IMR-90 (cell line): ENCODE data around the gene KIAA1328. TPM values are rescaled to one million over a fixed set of nuclear protein-coding genes. Genes with fewer than 3 reads are reported as not detected.

Experiments
- ATAC-seq: fragments of 200-7000 bp; cut with Tn5 transposase; 2 replicates; pipeline ENCODE4 v1.9.1; 2020; ENCODE audit warnings: low read depth, mild to moderate bottlenecking, moderate library complexity
- BruUV-seq: library from RNA; stranded (reverse); fragments of 400-500 nt; replicated peaks from 2 replicates; lab custom pipeline; 2021; lab: Mats Ljungman, UMichigan
- CTCF ChIA-PET: fragments of 300-600 bp; formaldehyde crosslinking; extraction: SDS; loops from one replicate; lab custom pipeline; 2021; ENCODE audit warnings: antibody characterized with exemption; lab: Yijun Ruan, JAX
- POLR2A ChIA-PET: fragments of 300-600 bp; sonication (Branson Sonifier 250); formaldehyde crosslinking; loops from one replicate; lab custom pipeline; 2022; ENCODE audit warnings: antibody characterized with exemption; ENCODE audit not compliant: unreplicated experiment; lab: Charles Lee
- DNase-seq: peaks from one replicate; pipeline ENCODE4 v3.0.0; 2013
- H2AFZ ChIP-seq: replicated peaks from 2 replicates; pipeline ENCODE3; 2013; ENCODE audit warnings: low read length, mild to moderate bottlenecking; ENCODE audit not compliant: poor library complexity
- H2AK5ac ChIP-seq: 2 replicates; pipeline ENCODE4 v1.6.1; 2013; ENCODE audit warnings: low read depth, low read length, inconsistent platforms
- H2AK9ac ChIP-seq: replicated peaks from 2 replicates; pipeline ENCODE3; 2013; ENCODE audit warnings: mild to moderate bottlenecking, low read depth, low read length, moderate library complexity; ENCODE audit not compliant: poor library complexity
- H2BK120ac ChIP-seq: 2 replicates; pipeline ENCODE4 v1.6.1; 2013; ENCODE audit warnings: low read depth, low read length, inconsistent platforms
- H2BK15ac ChIP-seq: 3 replicates; pipeline ENCODE4 v1.6.1; 2013; ENCODE audit warnings: low read depth, low read length, inconsistent platforms
- H2BK20ac ChIP-seq: 2 replicates; pipeline ENCODE4 v1.6.1; 2013; ENCODE audit warnings: low read depth, mild to moderate bottlenecking, inconsistent platforms, low read length, moderate library complexity
- H2BK5ac ChIP-seq: 2 replicates; pipeline ENCODE4 v1.6.1; 2013; ENCODE audit warnings: mild to moderate bottlenecking, low read depth, low read length, inconsistent platforms; ENCODE audit not compliant: poor library complexity, severe bottlenecking
- H3K14ac ChIP-seq: replicated peaks from 2 replicates; pipeline ENCODE4 v1.6.1; 2013; ENCODE audit warnings: low read depth, low read length, inconsistent platforms
- H3K18ac ChIP-seq: 2 replicates; pipeline ENCODE4 v1.6.1; 2013; ENCODE audit warnings: low read depth, low read length, control low read depth
- H3K23ac ChIP-seq: 2 replicates; pipeline ENCODE4 v1.6.1; 2013; ENCODE audit warnings: low read depth, low read length, inconsistent platforms
- H3K27ac ChIP-seq: 2 replicates; pipeline ENCODE4 v1.5.1; 2013; ENCODE audit warnings: mild to moderate bottlenecking, control low read depth, low read length; ENCODE audit not compliant: insufficient read depth
- H3K27me3 ChIP-seq: 2 replicates; pipeline ENCODE4 v1.6.1; 2013; ENCODE audit warnings: low read length; ENCODE audit not compliant: control insufficient read depth, insufficient read depth
- H3K36me3 ChIP-seq: 2 replicates; pipeline ENCODE4 v1.6.1; 2013; ENCODE audit warnings: low read length, mixed read lengths; ENCODE audit not compliant: control insufficient read depth, insufficient read depth
- H3K4ac ChIP-seq: 2 replicates; pipeline ENCODE4 v1.6.1; 2013; ENCODE audit warnings: low read depth, low read length, inconsistent platforms
- H3K4me1 ChIP-seq: 2 replicates; pipeline ENCODE4 v1.6.1; 2013; ENCODE audit warnings: low read length, mixed read lengths; ENCODE audit not compliant: control insufficient read depth, insufficient read depth
- H3K4me2 ChIP-seq: 2 replicates; pipeline ENCODE4 v1.6.1; 2013; ENCODE audit warnings: low read depth, mild to moderate bottlenecking, control low read depth, low read length, moderate library complexity
- H3K4me3 ChIP-seq: 2 replicates; pipeline ENCODE4 v1.5.1; 2013; ENCODE audit warnings: low read depth, mild to moderate bottlenecking, control low read depth, low read length, moderate library complexity; ENCODE audit not compliant: insufficient read depth
- H3K56ac ChIP-seq: 2 replicates; pipeline ENCODE4 v1.6.1; 2013; ENCODE audit warnings: low read length, inconsistent platforms; ENCODE audit not compliant: insufficient read depth; ENCODE audit errors: extremely low read depth
- H3K79me1 ChIP-seq, 2 experiments: 2 replicates each; pipeline ENCODE4 v1.6.1; 2013; ENCODE audit warnings: low read length in 2 of 2, inconsistent platforms in 1 of 2, low read depth in 1 of 2
- H3K9ac ChIP-seq: 2 replicates; pipeline ENCODE4 v1.6.1; 2013; ENCODE audit warnings: low read depth, low read length, control low read depth
- H3K9me1 ChIP-seq: 2 replicates; pipeline ENCODE4 v1.6.1; 2013; ENCODE audit warnings: low read length, inconsistent platforms; ENCODE audit not compliant: insufficient read depth
- H3K9me3 ChIP-seq: 2 replicates; pipeline ENCODE4 v1.6.1; 2013; ENCODE audit warnings: low read length; ENCODE audit not compliant: control insufficient read depth, insufficient read depth
- H4K20me1 ChIP-seq: 2 replicates; pipeline ENCODE4 v1.6.1; 2013; ENCODE audit warnings: low read length, inconsistent platforms; ENCODE audit not compliant: insufficient read depth
- H4K5ac ChIP-seq: 2 replicates; pipeline ENCODE4 v1.6.1; 2013; ENCODE audit warnings: mild to moderate bottlenecking, low read depth, low read length, control low read depth
- H4K8ac ChIP-seq, 2 experiments: 2 replicates each; pipeline ENCODE4 v1.6.1; 2013; ENCODE audit warnings: low read depth in 2 of 2, low read length in 2 of 2, control low read depth in 1 of 2, inconsistent platforms in 1 of 2
- H4K91ac ChIP-seq: 2 replicates; pipeline ENCODE4 v1.6.1; 2013; ENCODE audit warnings: low read depth, low read length, inconsistent platforms; ENCODE audit not compliant: insufficient read depth
- BHLHE40 ChIP-seq: fragments of 150-350 bp; IDR thresholded peaks from 2 replicates; pipeline ENCODE4 v1.6.1; 2016; ENCODE audit warnings: mild to moderate bottlenecking, low read depth, low read length
- CEBPB ChIP-seq: IDR thresholded peaks from 2 replicates; pipeline ENCODE4 v1.6.1; 2012; ENCODE audit warnings: low read depth, low read length, improper control_type of control experiment
- MXI1 ChIP-seq: IDR thresholded peaks from 2 replicates; pipeline ENCODE4 v1.6.1; 2012; ENCODE audit warnings: low read depth, mild to moderate bottlenecking, low read length, moderate library complexity, borderline replicate concordance
- POLR2A ChIP-seq: IDR thresholded peaks from 2 replicates; pipeline ENCODE4 v1.6.1; 2012; ENCODE audit warnings: mild to moderate bottlenecking, low read depth, low read length
- RAD21 ChIP-seq: IDR thresholded peaks from 2 replicates; pipeline ENCODE4 v1.6.1; 2012; ENCODE audit warnings: low read length, improper control_type of control experiment
- SMC3 ChIP-seq: fragments of 150-350 bp; IDR thresholded peaks from 2 replicates; pipeline ENCODE4 v1.6.1; 2016; ENCODE audit warnings: low read depth, mild to moderate bottlenecking, antibody characterized with exemption, low read length, moderate library complexity
- WGBS, 2 experiments: methylation state at CpG; one replicate each; pipeline versions ENCODE4 v1.1.5 to v1.1.7; 2013; ENCODE audit warnings: missing lambda C conversion rate in 2 of 2; ENCODE audit not compliant: insufficient read length in 1 of 2; ENCODE audit errors: extremely low coverage in 2 of 2; 5-methylcytosine and 5-hydroxymethylcytosine counted together
- dilution Hi-C: fragments of 300-500 bp; cut with HindIII; formaldehyde crosslinking; loops from one replicate; pipeline ENCODE4 v1.14.3; 2018; ENCODE audit warnings: low sequenced_read_pairs; ENCODE audit not compliant: unreplicated experiment
- in situ Hi-C: fragments of 300-500 bp; cut with MboI; formaldehyde crosslinking; loops from 3 replicates; pipeline ENCODE4 v1.14.3; 2019; ENCODE audit warnings: low sequenced_read_pairs, inconsistent platforms, mixed read lengths
- intact Hi-C: fragments of 100-400 bp; cut with micrococcal nuclease; formaldehyde crosslinking; loops from 2 replicates; pipeline ENCODE4 v1.10.0; 2022
- polyA plus RNA-seq, 3 experiments: library from polyadenylated mRNA; depleted of rRNA; stranded (reverse); fragments of >200 nt; gene quantifications; 2 replicates each; pipeline ENCODE4 v1.2.3, GENCODE V29; 2012; ENCODE audit warnings: low replicate concordance in 1 of 3
- total RNA-seq: library from RNA; depleted of rRNA; stranded (reverse); fragments of >200 nt; gene quantifications from 2 replicates; pipeline ENCODE4 v1.2.3, GENCODE V29; 2012
- TF ChIP-seq, protein P1 (sequence below): fragments of 150-350 bp; IDR thresholded peaks from 2 replicates; pipeline ENCODE4 v1.6.1; 2017; ENCODE audit warnings: mild to moderate bottlenecking, antibody characterized with exemption, low read length, low read depth

The KIAA1328 gene
- total and polyA plus RNA-seq, 2 of the 4 experiments (the other 2 are of a cell fraction), result 2.4 to 7.0 TPM

DNA sequence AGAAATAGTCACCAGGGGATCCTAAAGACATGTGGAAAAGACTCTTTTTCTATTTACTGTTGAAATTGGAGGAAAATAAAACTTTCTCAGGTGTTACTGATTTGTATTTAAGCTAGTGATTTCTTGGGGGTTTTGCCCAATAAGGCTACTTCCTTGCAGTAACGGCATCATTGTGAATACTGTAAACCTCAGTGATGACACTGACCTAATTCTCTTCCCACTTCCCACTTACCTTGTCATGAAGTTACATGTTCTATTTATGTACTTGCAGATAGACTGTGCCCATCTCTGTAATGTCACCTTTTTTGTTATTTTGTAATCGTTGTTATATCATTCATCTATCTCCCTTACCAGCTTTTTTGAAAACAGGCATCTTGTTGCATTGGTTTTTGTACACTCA is 134.5 kb downstream of the KIAA1328 start:
- Histone ChIP-seq H3K9ac (no peak overlapping the region), H4K5ac (no peak overlapping the region), H3K79me1 (no peaks in the 10 kb centered on the region), H2BK120ac (no peak overlapping the region), H4K8ac (no peak overlapping the region), H2AK5ac (no peak overlapping the region), H3K14ac (no peak overlapping the region), H3K9me3 (no peaks in the 10 kb centered on the region), H2AK9ac (no peak overlapping the region), H3K18ac (no peak overlapping the region), H3K36me3 (no peaks in the 10 kb centered on the region), H4K20me1 (no peaks in the 10 kb centered on the region), H2BK20ac (no peak overlapping the region), H3K4me1 (no peaks in the 10 kb centered on the region), H2AFZ (no peak overlapping the region), H3K4me2 (no peak overlapping the region), H3K23ac (no peak overlapping the region), H4K91ac (no peak overlapping the region), H2BK5ac (no peak overlapping the region), H2BK15ac (no peak overlapping the region), H3K27ac (no peak overlapping the region), H3K56ac (no peak overlapping the region), H3K4me3 (no peak overlapping the region), H3K27me3 (no peaks in the 10 kb centered on the region), H3K4ac (no peak overlapping the region), H3K9me1 (no peaks in the 10 kb centered on the region)
- DNase-seq (no peak), ATAC-seq (no peak)
- BruUV-seq, result no TSS peak
- TF ChIP-seq RAD21 (no peak), CEBPB (no peak), MXI1 (no peak), SMC3 (no peak), POLR2A (no peak), BHLHE40 (no peak)
- TF ChIP-seq, protein P1, sequence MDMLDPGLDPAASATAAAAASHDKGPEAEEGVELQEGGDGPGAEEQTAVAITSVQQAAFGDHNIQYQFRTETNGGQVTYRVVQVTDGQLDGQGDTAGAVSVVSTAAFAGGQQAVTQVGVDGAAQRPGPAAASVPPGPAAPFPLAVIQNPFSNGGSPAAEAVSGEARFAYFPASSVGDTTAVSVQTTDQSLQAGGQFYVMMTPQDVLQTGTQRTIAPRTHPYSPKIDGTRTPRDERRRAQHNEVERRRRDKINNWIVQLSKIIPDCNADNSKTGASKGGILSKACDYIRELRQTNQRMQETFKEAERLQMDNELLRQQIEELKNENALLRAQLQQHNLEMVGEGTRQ, result no peak
- dilution Hi-C loops (no loop called here), intact Hi-C loops (no loop called here), in situ Hi-C loops (no loop called here)
- ChIA-PET POLR2A (no interaction called here), CTCF (no interaction called here)
- WGBS, 2 experiments, result no CpG with 5 or more reads among the region's 2 CpGs
